Glutamatergic neuron (in vitro differentiated cells): Measurements from ENCODE around the gene DMAP1. TPM values are rescaled to one million over a fixed set of nuclear protein-coding genes. Genes with fewer than 3 reads are reported as not detected.

Source experiments
- DNase-seq: peaks from one replicate; pipeline ENCODE4 v3.0.0; 2022
- H3K27ac Mint-ChIP-seq: one replicate; pipeline ENCODE4 v1.8.0; 2020; ENCODE audit warnings: mild to moderate bottlenecking, mixed read lengths, inconsistent platforms; ENCODE audit not compliant: unreplicated experiment
- H3K27me3 Mint-ChIP-seq: one replicate; pipeline ENCODE4 v1.8.0; 2020; ENCODE audit warnings: mild to moderate bottlenecking, moderate library complexity, mixed read lengths, inconsistent platforms; ENCODE audit not compliant: unreplicated experiment
- H3K36me3 Mint-ChIP-seq: one replicate; pipeline ENCODE4 v1.8.0; 2020; ENCODE audit warnings: mild to moderate bottlenecking, mixed read lengths, inconsistent platforms; ENCODE audit not compliant: unreplicated experiment
- H3K4me1 Mint-ChIP-seq: one replicate; pipeline ENCODE4 v1.8.0; 2020; ENCODE audit warnings: mild to moderate bottlenecking, low read depth, mixed read lengths, inconsistent platforms; ENCODE audit not compliant: unreplicated experiment
- H3K4me3 Mint-ChIP-seq: one replicate; pipeline ENCODE4 v1.8.0; 2020; ENCODE audit warnings: mild to moderate bottlenecking, mixed read lengths, inconsistent platforms; ENCODE audit not compliant: unreplicated experiment
- H3K9me3 Mint-ChIP-seq: one replicate; pipeline ENCODE4 v1.8.0; 2020; ENCODE audit warnings: mild to moderate bottlenecking, moderate library complexity, mixed read lengths, inconsistent platforms; ENCODE audit not compliant: unreplicated experiment
- CTCF ChIP-seq: fragments of 200-600 bp; sonication (generic); IDR thresholded peaks from one replicate; pipeline ENCODE4 v1.5.0; 2021; ENCODE audit not compliant: partially characterized antibody, unreplicated experiment
- total RNA-seq: library from RNA; stranded (reverse); fragmentation: NEBNext Ultra II Directional; extraction: Animal tissue kit (Norgen Biotek cat#: 25700); gene quantifications from one replicate; pipeline ENCODE4 v1.2.1, GENCODE V29; 2021; ENCODE audit not compliant: unreplicated experiment

The DMAP1 gene
- total RNA-seq, 1 donor from 2014 or later: 62.6 TPM

- Mint-ChIP-seq H3K27me3 (peaks cover 8% of the 10 kb centered on the region), H3K4me3 (no peak overlapping the region), H3K27ac (no peak overlapping the region), H3K4me1 (peaks cover 14% of the 10 kb centered on the region), H3K9me3 (peaks cover 8% of the 10 kb centered on the region), H3K36me3 (peaks cover 2% of the 10 kb centered on the region)
- DNase-seq: no peak
- no peak for TF ChIP-seq CTCF
Observed at GRCh38 chr1:44220755-44221154, 7.5 kb downstream of the DMAP1 start.

GRCh38 chr1:44221769-44222168 is 8.5 kb downstream of the DMAP1 start:
- Mint-ChIP-seq H3K27me3 (peaks cover 6% of the 10 kb centered on the region), H3K4me3 (no peak overlapping the region), H3K36me3 (peaks cover 9% of the 10 kb centered on the region), H3K4me1 (peaks cover 14% of the 10 kb centered on the region), H3K9me3 (peaks cover 8% of the 10 kb centered on the region), H3K27ac (no peak overlapping the region)
- DNase-seq: no peak
- no peak for TF ChIP-seq CTCF

- peaks cover 8% of the 10 kb centered on the region for H3K9me3 Mint-ChIP-seq
- no peak overlapping the region for H3K4me3 Mint-ChIP-seq
- DNase-seq: no peak
- TF ChIP-seq CTCF: no peak
- H3K27me3 Mint-ChIP-seq: peaks cover 6% of the 10 kb centered on the region
- peaks cover 8% of the 10 kb centered on the region for H3K4me1 Mint-ChIP-seq
- peaks cover 12% of the 10 kb centered on the region for H3K36me3 Mint-ChIP-seq
- no peak overlapping the region for H3K27ac Mint-ChIP-seq
Observed at GRCh38 chr1:44222397-44223186, 9.3 kb downstream of the DMAP1 start.

- Mint-ChIP-seq H3K27me3 (peaks cover 6% of the 10 kb centered on the region), H3K4me3 (no peak overlapping the region), H3K27ac (no peak overlapping the region), H3K4me1 (peaks cover 4% of the 10 kb centered on the region), H3K36me3 (peaks cover 12% of the 10 kb centered on the region), H3K9me3 (peaks cover 8% of the 10 kb centered on the region)
- no peak for DNase-seq
- TF ChIP-seq CTCF: no peak
Observed at GRCh38 chr1:44223187-44223610, 9.9 kb downstream of the DMAP1 start.

GRCh38 chr1:44225761-44226160 is 12.5 kb downstream of the DMAP1 start:
- DNase-seq: no peak
- Mint-ChIP-seq H3K27ac (no peak overlapping the region), H3K27me3 (peaks cover 3% of the 10 kb centered on the region), H3K4me1 (peaks cover 4% of the 10 kb centered on the region), H3K9me3 (peaks cover 6% of the 10 kb centered on the region), H3K4me3 (no peak overlapping the region), H3K36me3 (peaks cover 12% of the 10 kb centered on the region)
- TF ChIP-seq CTCF: no peak
